H9 (cell line): ENCODE data around the gene SOS1. TPM values are rescaled to one million over a fixed set of nuclear protein-coding genes. Genes with fewer than 3 reads are reported as not detected.

Source experiments
- DNase-seq: peaks from one replicate; pipeline ENCODE4 v3.0.0-alpha.2; 2017
- H2AFZ ChIP-seq: one replicate; pipeline ENCODE4 v1.6.1; 2013; ENCODE audit warnings: mild to moderate bottlenecking, low read length, control low read depth, moderate library complexity
- H2AK5ac ChIP-seq: 2 replicates; pipeline ENCODE4 v1.6.1; 2013; ENCODE audit warnings: low read length, control low read depth, mixed read lengths; ENCODE audit not compliant: insufficient read length
- H2BK120ac ChIP-seq: one replicate; pipeline ENCODE4 v1.6.1; 2013; ENCODE audit warnings: low read depth, mild to moderate bottlenecking, low read length, control low read depth, inconsistent platforms; ENCODE audit not compliant: poor library complexity, severe bottlenecking
- H2BK12ac ChIP-seq: 2 replicates; pipeline ENCODE4 v1.6.1; 2013; ENCODE audit warnings: low read length, control low read depth, mixed read lengths, low read depth; ENCODE audit not compliant: insufficient read length
- H2BK15ac ChIP-seq: 2 replicates; pipeline ENCODE4 v1.6.1; 2013; ENCODE audit warnings: low read depth, low read length, control low read depth
- H2BK20ac ChIP-seq: one replicate; pipeline ENCODE4 v1.6.1; 2013; ENCODE audit warnings: low read depth, mild to moderate bottlenecking, low read length, control low read depth, inconsistent platforms; ENCODE audit not compliant: poor library complexity, severe bottlenecking
- H2BK5ac ChIP-seq: 2 replicates; pipeline ENCODE4 v1.6.1; 2013; ENCODE audit warnings: low read length, control low read depth, mixed read lengths; ENCODE audit not compliant: insufficient read length
- H3K14ac ChIP-seq: 2 replicates; pipeline ENCODE4 v1.6.1; 2013; ENCODE audit warnings: low read length, control low read depth; ENCODE audit not compliant: insufficient read depth
- H3K18ac ChIP-seq: 2 replicates; pipeline ENCODE4 v1.6.1; 2013; ENCODE audit warnings: low read depth, mild to moderate bottlenecking, mixed read lengths, low read length, control low read depth; ENCODE audit not compliant: insufficient read length
- H3K23ac ChIP-seq: 2 replicates; pipeline ENCODE4 v1.6.1; 2013; ENCODE audit warnings: low read length, control low read depth, mixed read lengths, low read depth; ENCODE audit not compliant: insufficient read length
- H3K23me2 ChIP-seq: 2 replicates; pipeline ENCODE4 v1.6.1; 2013; ENCODE audit warnings: low read depth, mild to moderate bottlenecking, mixed read lengths, low read length, control low read depth; ENCODE audit not compliant: insufficient read length, poor library complexity, severe bottlenecking
- H3K27ac ChIP-seq: 2 replicates; pipeline ENCODE4 v1.5.1; 2013; ENCODE audit warnings: low read length, control low read depth, mixed read lengths, low read depth; ENCODE audit not compliant: insufficient read length
- H3K27me3 ChIP-seq: 2 replicates; pipeline ENCODE4 v1.6.1; 2013; ENCODE audit warnings: low read length, control low read depth, inconsistent platforms; ENCODE audit not compliant: insufficient read depth
- H3K4ac ChIP-seq: 2 replicates; pipeline ENCODE4 v1.6.1; 2013; ENCODE audit warnings: low read depth, mild to moderate bottlenecking, control low read depth, inconsistent platforms, low read length, moderate library complexity
- H3K4me1 ChIP-seq: 2 replicates; pipeline ENCODE4 v1.6.1; 2013; ENCODE audit warnings: low read length, control low read depth, inconsistent platforms; ENCODE audit not compliant: insufficient read depth
- H3K4me2 ChIP-seq: 2 replicates; pipeline ENCODE4 v1.6.1; 2013; ENCODE audit warnings: low read length, control low read depth, mixed read lengths; ENCODE audit not compliant: insufficient read length, insufficient read depth
- H3K56ac ChIP-seq: 2 replicates; pipeline ENCODE4 v1.6.1; 2013; ENCODE audit warnings: low read depth, mild to moderate bottlenecking, mixed read lengths, low read length, control low read depth; ENCODE audit not compliant: insufficient read length
- H3K79me1 ChIP-seq: 2 replicates; pipeline ENCODE4 v1.6.1; 2013; ENCODE audit warnings: low read depth, mild to moderate bottlenecking, moderate library complexity, low read length, control low read depth, inconsistent platforms; ENCODE audit not compliant: insufficient read depth, poor library complexity, severe bottlenecking
- H3K79me2 ChIP-seq: 2 replicates; pipeline ENCODE4 v1.6.1; 2013; ENCODE audit warnings: low read length, control low read depth, inconsistent platforms; ENCODE audit not compliant: insufficient read depth
- H3K9ac ChIP-seq: 2 replicates; pipeline ENCODE4 v1.6.1; 2013; ENCODE audit warnings: low read length, control low read depth, mixed read lengths; ENCODE audit not compliant: insufficient read length; ENCODE audit errors: extremely low read depth
- H3K9me3 ChIP-seq: one replicate; pipeline ENCODE4 v1.6.1; 2013; ENCODE audit warnings: low read depth, low read length, inconsistent platforms; ENCODE audit not compliant: control insufficient read depth
- H3T11ph ChIP-seq: one replicate; pipeline ENCODE4 v1.6.1; 2013; ENCODE audit warnings: mild to moderate bottlenecking, low read length, control low read depth, inconsistent platforms
- H4K20me1 ChIP-seq: one replicate; pipeline ENCODE4 v1.6.1; 2013; ENCODE audit not compliant: control insufficient read depth, insufficient read length, insufficient read depth
- H4K5ac ChIP-seq: 2 replicates; pipeline ENCODE4 v1.6.1; 2013; ENCODE audit warnings: low read depth, mild to moderate bottlenecking, mixed read lengths, low read length, control low read depth; ENCODE audit not compliant: insufficient read length
- H4K8ac ChIP-seq: replicated peaks from 2 replicates; pipeline ENCODE4 v1.6.1; 2013; ENCODE audit warnings: low read length, control low read depth, mixed read lengths, low read depth; ENCODE audit not compliant: insufficient read length
- H4K91ac ChIP-seq: 2 replicates; pipeline ENCODE4 v1.6.1; 2013; ENCODE audit warnings: low read depth, mild to moderate bottlenecking, moderate library complexity, mixed read lengths, low read length, control low read depth; ENCODE audit not compliant: insufficient read length
- H3K27ac Mint-ChIP-seq, 3 experiments: 2 replicates in 2 of 3; 3 replicates in 1 of 3; pipeline ENCODE4 v1.8.0; 2020 to 2021; ENCODE audit warnings: mixed read lengths in 3 of 3, mild to moderate bottlenecking in 1 of 3, moderate library complexity in 1 of 3
- H3K27me3 Mint-ChIP-seq: 2 replicates; pipeline ENCODE4 v1.8.0; 2021; ENCODE audit warnings: low read depth, mild to moderate bottlenecking, moderate library complexity, mixed read lengths
- H3K36me3 Mint-ChIP-seq, 3 experiments: 2 replicates in 2 of 3; 3 replicates in 1 of 3; pipeline ENCODE4 v1.8.0; 2020 to 2021; ENCODE audit warnings: low read depth in 3 of 3, mixed read lengths in 3 of 3; ENCODE audit not compliant: insufficient read depth in 1 of 3
- H3K4me1 Mint-ChIP-seq, 2 experiments: 2 replicates each; pipeline ENCODE4 v1.8.0; 2020; ENCODE audit warnings: mixed read lengths in 2 of 2
- H3K4me3 Mint-ChIP-seq, 2 experiments: 2 replicates in 1 of 2; 3 replicates in 1 of 2; pipeline ENCODE4 v1.8.0; 2020 to 2021; ENCODE audit warnings: mild to moderate bottlenecking in 2 of 2, mixed read lengths in 2 of 2, moderate library complexity in 1 of 2
- H3K9me3 Mint-ChIP-seq, 2 experiments: 2 replicates in 1 of 2; 3 replicates in 1 of 2; pipeline ENCODE4 v1.8.0; 2020; ENCODE audit warnings: mild to moderate bottlenecking in 2 of 2, mixed read lengths in 2 of 2, moderate library complexity in 1 of 2
- WGBS: extraction: QIAGEN DNeasy Blood & Tissue Kit; methylation state at CpG from one replicate; pipeline ENCODE4 v1.1.7; 2013; ENCODE audit warnings: missing lambda C conversion rate, low lambda C conversion rate, mixed read lengths; ENCODE audit not compliant: insufficient read length; ENCODE audit errors: extremely low coverage; 5-methylcytosine and 5-hydroxymethylcytosine counted together
- total RNA-seq: library from RNA; stranded (reverse); gene quantifications from 2 replicates; pipeline ENCODE4 v1.2.1, GENCODE V29; 2021
- TF ChIP-seq, protein P1 (sequence below): fragments of 200-600 bp; sonication (generic); conservative IDR thresholded peaks from 3 replicates; pipeline ENCODE4 v1.8.0; 2021; ENCODE audit warnings: antibody characterized with exemption, mild to moderate bottlenecking

The SOS1 gene
- total RNA-seq, 1 experiment from 2014 or later, result 35.8 TPM

- Histone ChIP-seq H4K20me1 (no peaks in the 10 kb centered on the region), H3K18ac (no peak overlapping the region), H4K5ac (no peak overlapping the region), H3K9me3 (no peaks in the 10 kb centered on the region), H3K9ac (no peak overlapping the region), H2BK20ac (no peak overlapping the region), H3K14ac (no peak overlapping the region), H3K4me2 (no peak overlapping the region), H4K91ac (no peak overlapping the region), H3K27me3 (no peaks in the 10 kb centered on the region), H3K4me1 (no peaks in the 10 kb centered on the region), H3K27ac (no peak overlapping the region), H3K23me2 (no peaks in the 10 kb centered on the region), H2BK5ac (no peak overlapping the region), H2BK12ac (no peak overlapping the region), H2AFZ (no peak overlapping the region), H2AK5ac (no peak overlapping the region), H4K8ac (no peak overlapping the region), H3K23ac (no peak overlapping the region), H3K56ac (no peak overlapping the region), H3K79me2 (peaks cover 6% of the 10 kb centered on the region; the same call in 1 of the 2 replicates), H2BK120ac (no peak overlapping the region), H2BK15ac (no peak overlapping the region), H3K79me1 (peaks cover 6% of the 10 kb centered on the region), H3K4ac (no peak overlapping the region), H3T11ph (no peak overlapping the region)
- H3K36me3 Mint-ChIP-seq, result peaks cover 2 to 6% (median 5%) of the 10 kb centered on the region in 3 experiments; a peak in 5 of 7 replicates
- no peaks in the 10 kb centered on the region for H3K27me3 Mint-ChIP-seq
- peak overlapping the region in 1 of 3 experiments; percentile 71; a peak in 2 of 7 replicates for H3K27ac Mint-ChIP-seq
- H3K4me1 Mint-ChIP-seq, result peaks cover 27 to 28% of the 10 kb centered on the region in 2 experiments
- no peak overlapping the region for H3K4me3 Mint-ChIP-seq
- TF ChIP-seq, protein P1, sequence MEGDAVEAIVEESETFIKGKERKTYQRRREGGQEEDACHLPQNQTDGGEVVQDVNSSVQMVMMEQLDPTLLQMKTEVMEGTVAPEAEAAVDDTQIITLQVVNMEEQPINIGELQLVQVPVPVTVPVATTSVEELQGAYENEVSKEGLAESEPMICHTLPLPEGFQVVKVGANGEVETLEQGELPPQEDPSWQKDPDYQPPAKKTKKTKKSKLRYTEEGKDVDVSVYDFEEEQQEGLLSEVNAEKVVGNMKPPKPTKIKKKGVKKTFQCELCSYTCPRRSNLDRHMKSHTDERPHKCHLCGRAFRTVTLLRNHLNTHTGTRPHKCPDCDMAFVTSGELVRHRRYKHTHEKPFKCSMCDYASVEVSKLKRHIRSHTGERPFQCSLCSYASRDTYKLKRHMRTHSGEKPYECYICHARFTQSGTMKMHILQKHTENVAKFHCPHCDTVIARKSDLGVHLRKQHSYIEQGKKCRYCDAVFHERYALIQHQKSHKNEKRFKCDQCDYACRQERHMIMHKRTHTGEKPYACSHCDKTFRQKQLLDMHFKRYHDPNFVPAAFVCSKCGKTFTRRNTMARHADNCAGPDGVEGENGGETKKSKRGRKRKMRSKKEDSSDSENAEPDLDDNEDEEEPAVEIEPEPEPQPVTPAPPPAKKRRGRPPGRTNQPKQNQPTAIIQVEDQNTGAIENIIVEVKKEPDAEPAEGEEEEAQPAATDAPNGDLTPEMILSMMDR, result no peak
- H3K9me3 Mint-ChIP-seq, result no peaks in the 10 kb centered on the region
- WGBS, result no CpG with 5 or more reads among the region's 3 CpGs
- no peak for DNase-seq
These were observed 29.8 kb downstream of the SOS1 start for GRCh38 chr2:39091063-39091462.
